K562 (cell line): Measurements from ENCODE around the gene CCDC3. TPM values are rescaled to one million over a fixed set of nuclear protein-coding genes. Genes with fewer than 3 reads are reported as not detected.

Source experiments
- ATAC-seq: fragments of 200-7000 bp; cut with Tn5 transposase; 3 replicates; pipeline ENCODE4 v1.9.1; 2020; ENCODE audit warnings: moderate library complexity
- BruUV-seq: library from RNA; stranded (reverse); fragments of 400-500 nt; replicated peaks from 2 replicates; lab custom pipeline; 2021; lab: Mats Ljungman, UMichigan
- CTCF ChIA-PET: fragments of 300-600 bp; formaldehyde crosslinking; extraction: SDS; loops from one replicate; lab custom pipeline; 2021; ENCODE audit warnings: low intra/inter-chr PET ratio; lab: Yijun Ruan, JAX
- POLR2A ChIA-PET: fragments of 300-600, 350-650 bp; sonication (Branson Sonifier 250); formaldehyde crosslinking; extraction: SDS; loops from one replicate; lab custom pipeline; 2021; ENCODE audit warnings: antibody characterized with exemption, inconsistent platforms; lab: Yijun Ruan, JAX
- DNase-seq, 4 experiments: peaks; one replicate each; pipeline versions ENCODE4 v3.0.0 to v3.0.0-alpha.2; 2011 to 2018; ENCODE audit warnings: low spot score in 3 of 4, mixed read lengths in 3 of 4; ENCODE audit errors: extremely low read depth in 1 of 4
- FAIRE-seq: peaks from 2 replicates; lab custom pipeline; 2011; peaks lifted over from hg19 to GRCh38; lab: Jason Lieb, UNC
- H2AFZ ChIP-seq: 2 replicates; pipeline ENCODE4 v1.6.0; 2011; ENCODE audit warnings: low read depth, low read length, control low read depth, inconsistent platforms
- H3K27ac ChIP-seq: fragments of 200-600 bp; 3 replicates; pipeline ENCODE4 v1.8.0; 2011; ENCODE audit warnings: low read depth, mild to moderate bottlenecking, control low read depth, inconsistent platforms, low read length, moderate library complexity, mixed read lengths; ENCODE audit errors: extremely low read depth
- H3K27me3 ChIP-seq, 2 experiments: fragments of 300-600 bp in 1 of 2; 2 replicates in 1 of 2; 3 replicates in 1 of 2; pipeline versions ENCODE4 v1.6.0 to v1.8.0; 2011; ENCODE audit warnings: inconsistent platforms in 2 of 2, low read length in 2 of 2, mild to moderate bottlenecking in 1 of 2, mixed read lengths in 1 of 2, moderate library complexity in 1 of 2; ENCODE audit not compliant: control insufficient read depth in 2 of 2, insufficient read depth in 2 of 2
- H3K36me3 ChIP-seq: fragments of 300-600 bp; 3 replicates; pipeline ENCODE4 v1.8.0; 2011; ENCODE audit warnings: mild to moderate bottlenecking, low read length, inconsistent platforms; ENCODE audit not compliant: control insufficient read depth, insufficient read depth
- H3K4me1 ChIP-seq, 2 experiments: fragments of 200-600 bp in 1 of 2; replicated peaks in 1 of 2; 2 replicates in 1 of 2; 3 replicates in 1 of 2; pipeline versions ENCODE4 v1.5.1 to v1.8.0; 2011; ENCODE audit warnings: inconsistent platforms in 2 of 2, low read length in 2 of 2, mild to moderate bottlenecking in 1 of 2, mixed read lengths in 1 of 2, moderate library complexity in 1 of 2; ENCODE audit not compliant: control insufficient read depth in 2 of 2, insufficient read depth in 2 of 2
- H3K4me2 ChIP-seq: 2 replicates; pipeline ENCODE4 v1.6.1; 2011; ENCODE audit warnings: low read length, control low read depth, inconsistent platforms, mixed read lengths; ENCODE audit not compliant: insufficient read depth
- H3K4me3 ChIP-seq: fragments of 200-600 bp; sonication (generic), shearing (Covaris generic); 2 replicates; pipeline ENCODE4 v1.5.1; 2016; ENCODE audit warnings: control low read depth, inconsistent platforms
- H3K79me2 ChIP-seq: fragments of 200-600 bp; 3 replicates; pipeline ENCODE4 v1.8.0; 2011; ENCODE audit warnings: low read length, inconsistent platforms; ENCODE audit not compliant: control insufficient read depth, insufficient read depth
- H3K9ac ChIP-seq, 2 experiments: 2 replicates each; pipeline versions ENCODE4 v1.6.0 to v1.6.1; 2011; ENCODE audit warnings: low read depth in 2 of 2, low read length in 2 of 2, control low read depth in 1 of 2, inconsistent platforms in 1 of 2, mild to moderate bottlenecking in 1 of 2, mixed read lengths in 1 of 2; ENCODE audit not compliant: insufficient read depth in 1 of 2
- H3K9me1 ChIP-seq: one replicate; pipeline ENCODE4 v1.6.0; 2011; ENCODE audit warnings: inconsistent platforms, mild to moderate bottlenecking, low read length, moderate library complexity; ENCODE audit not compliant: control insufficient read depth, insufficient read depth
- H3K9me3 ChIP-seq: replicated peaks from 2 replicates; pipeline ENCODE4 v1.5.1; 2011; ENCODE audit warnings: low read depth, low read length, inconsistent platforms; ENCODE audit not compliant: control insufficient read depth, insufficient read depth
- H4K20me1 ChIP-seq: replicated peaks from 2 replicates; pipeline ENCODE4 v1.6.1; 2011; ENCODE audit warnings: low read length, inconsistent platforms, mixed read lengths; ENCODE audit not compliant: control insufficient read depth, insufficient read depth
- HDAC6 ChIP-seq: IDR thresholded peaks from 2 replicates; pipeline ENCODE4 v1.6.1; 2012; ENCODE audit warnings: low read depth, mild to moderate bottlenecking, control low read depth, inconsistent platforms, low read length, moderate library complexity
- HLTF ChIP-seq: fragments of 450-650 bp; IDR thresholded peaks from 2 replicates; pipeline ENCODE4 v1.6.1; 2016
- KDM1A ChIP-seq, 2 experiments: fragments of 450-650 bp; IDR thresholded peaks; 2 replicates each; pipeline ENCODE4 v1.6.1; 2016; ENCODE audit warnings: mild to moderate bottlenecking in 2 of 2
- NCOA2 ChIP-seq, 2 experiments: fragments of 450-650 bp; IDR thresholded peaks; 2 replicates each; pipeline ENCODE4 v1.6.1; 2018; ENCODE audit warnings: mild to moderate bottlenecking in 2 of 2, moderate library complexity in 1 of 2; ENCODE audit not compliant: partially characterized antibody in 2 of 2
- NR2F6 ChIP-seq: fragments of 450-650 bp; formaldehyde crosslinking; IDR thresholded peaks from 2 replicates; pipeline ENCODE4 v1.4.0; 2020; ENCODE audit warnings: mild to moderate bottlenecking
- RAD51 ChIP-seq: fragments of 450-650 bp; IDR thresholded peaks from 2 replicates; pipeline ENCODE4 v1.7.1; 2016; ENCODE audit warnings: low read depth, mild to moderate bottlenecking, borderline replicate concordance
- SAP30 ChIP-seq: fragments of 200-600 bp; sonication (generic); IDR thresholded peaks from 2 replicates; pipeline ENCODE4 v1.6.1; 2012; ENCODE audit warnings: borderline replicate concordance, low read depth, mild to moderate bottlenecking, moderate library complexity, low read length, control low read depth, inconsistent platforms; ENCODE audit not compliant: insufficient read depth, poor library complexity, severe bottlenecking
- STAG1 ChIP-seq: sonication (generic); formaldehyde crosslinking; IDR thresholded peaks from 2 replicates; pipeline ENCODE4 v1.5.0; 2020; ENCODE audit warnings: missing genetic modification reagents, borderline replicate concordance
- ZNF561 ChIP-seq: fragments of 450-650 bp; formaldehyde crosslinking; conservative IDR thresholded peaks from 2 replicates; pipeline ENCODE4 v1.4.0; 2020; ENCODE audit warnings: mild to moderate bottlenecking, moderate library complexity
- WGBS: fragments of 100-300 bp; shearing (Covaris generic); methylation state at CpG from one replicate; pipeline ENCODE4 v1.1.6; 2016; ENCODE audit warnings: low coverage, mixed read lengths; ENCODE audit not compliant: insufficient coverage; ENCODE audit errors: missing lambda C conversion rate; 5-methylcytosine and 5-hydroxymethylcytosine counted together
- in situ Hi-C: fragments of 300-500 bp; cut with MboI; formaldehyde crosslinking; loops from 4 replicates; pipeline ENCODE4 v1.15.0; 2018; ENCODE audit warnings: inconsistent platforms, mixed read lengths
- intact Hi-C: fragments of 100-400 bp; cut with micrococcal nuclease; formaldehyde crosslinking; loops from 2 replicates; pipeline ENCODE4 v1.14.2; 2022
- polyA plus RNA-seq, 8 experiments: library from polyadenylated mRNA; depleted of rRNA in 4 of 8; stranded (reverse) in 5 of 8; unstranded in 3 of 8; fragments of >200 nt; fragmentation: Nextera tagmentation in 2 of 8; fragmentation: Illumina TruSeq in 1 of 8; extraction: Ambion mirVana in 2 of 8; extraction: Trizol in 1 of 8; gene quantifications; 2 replicates each; pipeline versions ENCODE4 v1.2.1 to v1.2.3, GENCODE V29; 2011 to 2014; ENCODE audit warnings: inconsistent platforms in 1 of 8, missing spikeins in 1 of 8
- total RNA-seq, 7 experiments: library from RNA; depleted of rRNA in 6 of 7; stranded (reverse); fragments of >200 nt in 6 of 7; fragmentation: Illumina TruSeq in 2 of 7; extraction: Trizol in 2 of 7; gene quantifications; 2 replicates each; pipeline versions ENCODE4 v1.2.1 to v1.2.3, GENCODE V29; 2011 to 2021; ENCODE audit warnings: low replicate concordance in 1 of 7
- TF ChIP-seq, protein P1 (sequence below): conservative IDR thresholded peaks from 2 replicates; pipeline ENCODE4 v1.6.1; 2011; ENCODE audit warnings: low read depth, mild to moderate bottlenecking, low read length; ENCODE audit not compliant: control insufficient read depth
- TF ChIP-seq, protein P2 (sequence below): fragments of 250-450 bp; sonication (Bioruptor Pico); IDR thresholded peaks from 2 replicates; pipeline ENCODE4 v1.4.0; 2020; ENCODE audit warnings: mild to moderate bottlenecking, moderate library complexity
- TF ChIP-seq, protein P3 (sequence below): fragments of 250-450 bp; sonication (Bioruptor Pico); IDR thresholded peaks from 2 replicates; pipeline ENCODE4 v1.4.0; 2020; ENCODE audit warnings: borderline replicate concordance

Gene CCDC3
- total and polyA plus RNA-seq, 9 of the 15 experiments (the other 6 are each of a cell fraction or from before 2014, with no cell fraction given): not detected

- Histone ChIP-seq H3K36me3 (no peaks in the 10 kb centered on the region), H4K20me1 (no peaks in the 10 kb centered on the region), H3K79me2 (no peaks in the 10 kb centered on the region), H3K4me3 (no peak overlapping the region), H3K9me3 (0 out of 2 replicates have a peak, but pooled peaks cover 2% of the 10 kb centered on the region), H2AFZ (no peak overlapping the region), H3K9me1 (no peaks in the 10 kb centered on the region), H3K9ac (no peak overlapping the region), H3K4me2 (no peak overlapping the region), H3K4me1 (no peaks in the 10 kb centered on the region; a peak in 1 of 5 replicates), H3K27me3 (peaks cover 8 to 21% of the 10 kb centered on the region in 2 experiments; a peak in 2 of 5 replicates), H3K27ac (no peak overlapping the region)
- TF ChIP-seq NCOA2 (IDR thresholded peaks at IDR 0.05; ENCODE audit: partially characterized antibody in 2 of 2) (no peak), KDM1A (IDR thresholded peaks at IDR 0.05) (no peak), RAD51 (no peak), HLTF (no peak), STAG1 (no peak), SAP30 (no peak), ZNF561 (CRISPR knock-in tag) (no peak), NR2F6 (CRISPR knock-in tag) (no peak), HDAC6 (no peak)
- TF ChIP-seq, protein P1, sequence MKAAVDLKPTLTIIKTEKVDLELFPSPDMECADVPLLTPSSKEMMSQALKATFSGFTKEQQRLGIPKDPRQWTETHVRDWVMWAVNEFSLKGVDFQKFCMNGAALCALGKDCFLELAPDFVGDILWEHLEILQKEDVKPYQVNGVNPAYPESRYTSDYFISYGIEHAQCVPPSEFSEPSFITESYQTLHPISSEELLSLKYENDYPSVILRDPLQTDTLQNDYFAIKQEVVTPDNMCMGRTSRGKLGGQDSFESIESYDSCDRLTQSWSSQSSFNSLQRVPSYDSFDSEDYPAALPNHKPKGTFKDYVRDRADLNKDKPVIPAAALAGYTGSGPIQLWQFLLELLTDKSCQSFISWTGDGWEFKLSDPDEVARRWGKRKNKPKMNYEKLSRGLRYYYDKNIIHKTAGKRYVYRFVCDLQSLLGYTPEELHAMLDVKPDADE: no peak
- TF ChIP-seq, protein P2, sequence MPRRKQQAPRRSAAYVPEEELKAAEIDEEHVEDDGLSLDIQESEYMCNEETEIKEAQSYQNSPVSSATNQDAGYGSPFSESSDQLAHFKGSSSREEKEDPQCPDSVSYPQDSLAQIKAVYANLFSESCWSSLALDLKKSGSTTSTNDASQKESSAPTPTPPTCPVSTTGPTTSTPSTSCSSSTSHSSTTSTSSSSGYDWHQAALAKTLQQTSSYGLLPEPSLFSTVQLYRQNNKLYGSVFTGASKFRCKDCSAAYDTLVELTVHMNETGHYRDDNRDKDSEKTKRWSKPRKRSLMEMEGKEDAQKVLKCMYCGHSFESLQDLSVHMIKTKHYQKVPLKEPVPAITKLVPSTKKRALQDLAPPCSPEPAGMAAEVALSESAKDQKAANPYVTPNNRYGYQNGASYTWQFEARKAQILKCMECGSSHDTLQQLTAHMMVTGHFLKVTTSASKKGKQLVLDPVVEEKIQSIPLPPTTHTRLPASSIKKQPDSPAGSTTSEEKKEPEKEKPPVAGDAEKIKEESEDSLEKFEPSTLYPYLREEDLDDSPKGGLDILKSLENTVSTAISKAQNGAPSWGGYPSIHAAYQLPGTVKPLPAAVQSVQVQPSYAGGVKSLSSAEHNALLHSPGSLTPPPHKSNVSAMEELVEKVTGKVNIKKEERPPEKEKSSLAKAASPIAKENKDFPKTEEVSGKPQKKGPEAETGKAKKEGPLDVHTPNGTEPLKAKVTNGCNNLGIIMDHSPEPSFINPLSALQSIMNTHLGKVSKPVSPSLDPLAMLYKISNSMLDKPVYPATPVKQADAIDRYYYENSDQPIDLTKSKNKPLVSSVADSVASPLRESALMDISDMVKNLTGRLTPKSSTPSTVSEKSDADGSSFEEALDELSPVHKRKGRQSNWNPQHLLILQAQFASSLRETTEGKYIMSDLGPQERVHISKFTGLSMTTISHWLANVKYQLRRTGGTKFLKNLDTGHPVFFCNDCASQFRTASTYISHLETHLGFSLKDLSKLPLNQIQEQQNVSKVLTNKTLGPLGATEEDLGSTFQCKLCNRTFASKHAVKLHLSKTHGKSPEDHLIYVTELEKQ: no peak
- TF ChIP-seq, protein P3, sequence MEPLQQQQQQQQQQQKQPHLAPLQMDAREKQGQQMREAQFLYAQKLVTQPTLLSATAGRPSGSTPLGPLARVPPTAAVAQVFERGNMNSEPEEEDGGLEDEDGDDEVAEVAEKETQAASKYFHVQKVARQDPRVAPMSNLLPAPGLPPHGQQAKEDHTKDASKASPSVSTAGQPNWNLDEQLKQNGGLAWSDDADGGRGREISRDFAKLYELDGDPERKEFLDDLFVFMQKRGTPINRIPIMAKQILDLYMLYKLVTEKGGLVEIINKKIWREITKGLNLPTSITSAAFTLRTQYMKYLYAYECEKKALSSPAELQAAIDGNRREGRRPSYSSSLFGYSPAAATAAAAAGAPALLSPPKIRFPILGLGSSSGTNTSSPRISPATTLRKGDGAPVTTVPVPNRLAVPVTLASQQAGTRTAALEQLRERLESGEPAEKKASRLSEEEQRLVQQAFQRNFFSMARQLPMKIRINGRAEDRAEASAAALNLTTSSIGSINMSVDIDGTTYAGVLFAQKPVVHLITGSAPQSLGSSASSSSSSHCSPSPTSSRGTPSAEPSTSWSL (CRISPR knock-in tag): no peak
- intact Hi-C loops: no loop called here
- DNase-seq (no peak), FAIRE-seq (no peak), ATAC-seq (no peak)
- no TSS peak for BruUV-seq
- CTCF ChIA-PET: no interaction called here
- in situ Hi-C loops: no loop called here
- under 1% methylated on average over 14 of the region's 14 CpGs for WGBS
- POLR2A ChIA-PET: interaction anchor here (0.6 to 0.7 kb wide), 2 partner anchors 257 to 265 kb away, joined by 3 to 4 read pairs; no protein-coding TSS in a partner anchor
These were observed 30.3 kb downstream of the CCDC3 start for GRCh38 chr10:12971001-12971788.
